Medulla oblongata (tissue), 1 donor: Measurements from ENCODE around the gene DPF3.

Experiments
- DNase-seq: peaks from one replicate; pipeline ENCODE4 v3.0.0-alpha.2; 2015; ENCODE audit errors: extremely low spot score

DPF3 gene

DNA sequence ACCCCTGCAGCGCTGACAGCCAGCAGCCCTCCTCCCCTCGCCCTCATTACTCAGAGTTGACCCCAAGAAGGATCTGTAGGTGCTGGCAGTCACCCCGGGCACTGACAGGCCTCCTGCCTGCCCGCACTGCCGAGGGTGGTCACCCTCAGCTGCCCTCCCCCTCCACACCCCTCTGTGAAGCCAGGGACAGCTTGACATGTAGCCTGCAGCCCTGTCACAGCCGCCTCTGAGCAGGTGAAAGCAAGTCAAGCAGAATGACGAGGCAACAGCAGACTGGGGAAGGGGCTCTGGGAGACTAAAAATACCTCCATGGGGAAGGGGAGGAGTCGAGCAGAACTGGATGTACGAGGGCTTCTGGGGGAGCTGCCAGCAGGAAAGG lies 178.1 kb downstream of the DPF3 start:
- DNase-seq: no peak

DNA sequence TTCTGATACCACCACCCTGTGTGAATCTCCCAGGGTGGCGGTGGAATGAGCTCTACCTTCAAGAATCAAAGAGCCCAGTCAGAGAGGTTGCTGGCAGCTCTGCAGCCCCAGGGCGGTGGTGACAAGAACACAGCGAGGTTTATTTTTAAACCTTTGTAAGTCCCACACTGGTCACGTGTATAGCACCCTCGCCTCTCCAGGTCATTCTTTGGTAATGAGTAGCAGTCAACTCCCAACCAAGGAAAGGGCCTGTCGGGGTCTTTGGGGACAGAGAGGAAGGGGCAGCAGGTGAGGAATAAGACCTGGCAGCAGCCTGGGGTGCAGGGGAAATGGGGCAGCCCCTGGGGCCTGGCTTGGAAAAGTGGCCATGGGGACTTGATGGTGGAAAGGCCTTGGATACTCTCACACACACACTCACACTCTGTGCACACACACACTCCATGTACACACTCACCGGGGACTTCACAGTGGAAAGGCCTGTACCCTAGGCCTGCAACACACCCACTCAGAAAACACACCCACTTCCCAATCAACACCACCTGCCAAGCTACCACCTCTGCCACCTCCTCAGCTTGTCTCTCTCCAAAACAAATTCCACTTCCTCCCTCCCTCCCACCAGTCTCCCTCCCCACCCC lies 178.6 kb downstream of the DPF3 start:
- peak; percentile 37 for DNase-seq

DNA sequence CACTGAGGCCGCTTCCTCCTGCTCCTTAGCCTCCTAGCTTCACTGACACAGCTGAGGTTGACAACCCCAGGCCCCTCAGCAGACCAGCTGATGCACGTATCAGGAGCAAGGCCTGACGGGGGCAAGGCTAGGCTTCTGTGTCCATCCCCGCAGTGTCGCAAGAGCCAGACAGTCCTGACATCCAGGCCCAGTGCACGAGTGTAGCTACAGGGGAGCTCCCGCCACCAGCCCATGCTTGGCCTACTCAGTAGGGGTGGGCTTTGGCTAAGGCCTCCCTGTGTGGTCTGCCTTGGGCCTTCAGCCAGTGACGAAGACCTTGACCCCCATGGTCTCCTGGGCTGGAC lies 179.1 kb downstream of the DPF3 start:
- DNase-seq: no peak

DNA sequence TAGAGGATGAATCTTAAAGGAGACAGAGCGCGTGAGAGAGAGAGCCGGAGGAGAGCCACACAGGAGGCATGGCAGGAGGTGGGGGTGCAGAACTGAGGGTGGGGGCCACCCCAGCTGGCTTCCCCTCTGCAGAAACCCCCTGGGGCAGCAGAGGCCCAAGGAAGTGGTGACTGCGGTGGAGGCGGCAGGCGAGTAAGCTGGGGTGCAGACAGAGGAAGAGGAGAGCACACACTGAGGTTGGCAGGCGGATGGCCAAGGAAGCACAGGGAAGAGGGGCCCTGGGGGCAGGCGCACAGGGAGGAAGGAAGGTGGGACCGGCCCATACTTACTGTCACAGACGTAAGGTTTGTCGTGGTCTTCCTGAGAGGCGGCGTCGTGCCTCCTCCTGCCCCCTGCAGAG lies 179.8 kb downstream of the DPF3 start:
- DNase-seq: no peak

DNA sequence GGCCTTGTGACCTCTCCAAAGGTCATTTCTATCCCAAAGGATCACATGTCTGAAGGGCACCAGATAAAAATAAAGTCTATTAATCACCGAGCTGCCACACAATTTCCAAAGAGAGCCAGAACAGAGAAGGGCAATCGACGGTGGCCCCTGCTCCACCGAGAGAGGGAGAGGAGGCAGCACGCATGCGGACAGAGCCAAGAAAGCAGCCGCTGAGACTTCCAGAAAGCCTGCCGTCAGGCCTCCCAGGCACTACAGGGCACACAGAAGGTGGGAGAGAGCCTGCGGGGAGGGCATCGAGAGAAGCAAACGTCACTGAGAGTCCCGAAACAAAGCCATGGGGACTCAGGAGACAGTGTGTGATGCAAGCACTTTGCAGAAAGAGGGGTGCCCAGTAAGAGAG lies 182.0 kb downstream of the DPF3 start:
- no peak for DNase-seq

DNA sequence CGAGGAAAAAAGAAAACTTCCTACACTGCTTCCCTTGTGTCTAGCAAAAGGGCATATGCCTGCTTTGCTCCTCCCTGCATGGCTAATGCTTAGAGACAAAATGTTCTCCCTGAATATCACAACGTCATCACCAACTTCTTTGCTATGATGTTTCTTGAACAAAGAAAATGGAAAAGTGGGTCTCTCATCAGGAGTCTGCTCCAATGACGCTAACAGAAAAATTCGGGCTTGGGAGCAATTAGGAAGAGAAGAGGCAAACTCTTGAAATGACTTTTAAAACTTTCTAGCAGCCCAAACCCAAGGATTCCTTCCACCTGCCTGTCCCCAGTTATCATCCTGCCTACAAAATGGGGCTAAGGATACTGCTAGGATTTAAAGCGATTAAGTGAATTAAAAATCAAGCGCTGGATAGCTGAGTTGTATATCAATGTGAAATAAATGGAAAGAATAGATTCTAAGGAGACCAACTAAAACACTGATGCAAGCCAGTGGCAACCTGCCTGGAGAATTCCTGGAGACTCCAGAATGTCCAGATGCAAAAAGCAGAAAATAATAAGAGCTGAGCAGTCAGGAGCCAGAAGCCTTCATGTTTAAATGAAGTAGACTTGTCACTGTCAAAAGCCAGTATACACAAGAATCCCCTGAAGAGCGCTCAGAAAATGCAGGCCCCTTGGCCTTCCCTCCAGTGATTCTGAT lies 183.8 kb downstream of the DPF3 start:
- peak; percentile 63 for DNase-seq

DNA sequence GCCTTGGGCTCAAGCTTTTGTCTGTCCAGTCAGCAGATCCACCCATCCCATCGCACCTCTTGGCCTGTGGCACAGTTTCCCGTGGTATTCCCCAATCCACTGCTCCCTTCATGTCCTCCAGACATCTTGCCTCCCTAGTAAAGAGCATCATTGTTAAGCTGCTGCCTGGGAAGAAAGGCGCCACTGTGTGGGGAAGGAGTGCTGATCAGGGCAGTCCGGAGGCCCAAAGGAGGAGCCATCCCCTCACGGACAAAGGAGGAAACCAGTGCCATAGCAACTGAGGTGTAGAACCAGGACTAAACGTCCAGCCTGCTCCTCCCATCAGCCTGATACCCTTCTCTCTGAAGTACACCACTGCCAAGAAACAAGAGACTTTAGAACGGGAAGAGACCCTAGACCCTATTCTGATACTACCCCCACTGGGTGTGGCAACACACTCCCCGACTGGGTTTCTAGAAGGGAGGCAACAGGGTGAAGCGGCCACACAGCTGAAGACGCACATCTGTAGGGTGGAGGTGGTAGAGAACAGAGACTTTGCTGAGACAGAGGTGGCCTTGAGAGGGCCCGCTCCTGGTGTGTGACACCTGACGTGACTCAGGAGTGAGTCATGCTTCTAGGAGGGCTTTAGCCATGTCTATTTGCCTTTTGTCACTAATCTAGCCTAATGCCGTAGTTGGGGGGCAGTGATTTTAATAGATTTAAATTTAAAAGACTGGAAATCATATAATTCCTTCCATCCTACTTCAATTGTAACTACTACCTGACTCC lies 185.0 kb downstream of the DPF3 start:
- DNase-seq: peak; percentile 88

DNA sequence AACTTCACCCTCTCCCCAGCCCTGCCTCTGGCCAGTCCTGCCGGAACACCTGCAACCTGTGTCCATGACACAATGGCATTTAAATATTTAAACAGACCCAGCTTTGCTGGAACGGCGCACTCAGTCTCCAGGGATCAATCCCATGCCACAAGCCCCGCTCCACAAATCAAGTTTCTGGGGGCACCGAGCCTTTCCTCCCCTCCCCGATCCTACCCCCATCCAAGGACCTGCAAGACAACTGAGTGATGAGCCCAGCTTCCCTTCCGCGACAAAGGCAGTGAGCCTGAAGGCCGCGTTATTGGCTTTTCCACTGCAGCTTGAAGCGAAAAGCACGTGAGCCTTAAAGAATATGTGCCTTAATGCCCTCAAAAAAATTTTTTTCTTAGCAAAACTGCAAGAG lies 185.7 kb downstream of the DPF3 start:
- DNase-seq: no peak

DNA sequence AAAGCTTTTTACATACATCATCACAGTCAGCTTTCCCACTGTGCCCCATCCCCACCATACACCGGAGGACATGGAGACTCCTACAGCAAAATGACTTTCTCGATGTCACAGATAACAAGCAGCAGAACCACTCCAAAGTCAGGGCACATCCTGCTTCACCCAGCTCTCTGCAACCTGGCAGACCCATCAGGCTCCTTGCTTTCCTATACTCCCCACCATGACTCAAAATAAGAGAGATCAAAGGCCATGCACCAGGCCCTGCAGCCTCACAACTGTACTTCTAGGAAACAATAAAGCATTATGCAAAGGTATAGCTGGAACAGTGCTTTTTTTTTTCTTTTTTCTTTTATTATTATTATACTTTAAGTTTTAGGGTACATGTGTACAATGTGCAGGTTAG lies 187.4 kb downstream of the DPF3 start:
- DNase-seq: no peak

DNA sequence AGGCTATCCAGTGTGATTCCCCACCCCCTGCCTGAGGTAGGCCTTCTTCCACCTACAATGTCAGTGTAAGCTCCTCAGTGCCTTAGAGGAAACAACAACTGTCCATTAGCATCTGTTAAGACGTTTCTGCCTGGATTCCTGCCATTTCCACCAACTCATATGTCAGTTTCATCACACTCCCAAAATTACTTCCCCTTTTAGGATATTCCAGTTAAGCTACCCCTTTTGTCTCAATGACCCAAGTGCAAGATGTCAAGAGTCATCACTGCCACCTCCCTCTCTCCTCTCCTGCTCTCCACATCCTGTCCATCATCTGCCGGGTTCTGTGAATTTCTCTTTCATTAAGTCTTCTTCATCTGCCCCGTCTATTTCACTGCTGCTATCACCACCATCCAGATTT lies 189.4 kb downstream of the DPF3 start:
- DNase-seq: no peak

DNA sequence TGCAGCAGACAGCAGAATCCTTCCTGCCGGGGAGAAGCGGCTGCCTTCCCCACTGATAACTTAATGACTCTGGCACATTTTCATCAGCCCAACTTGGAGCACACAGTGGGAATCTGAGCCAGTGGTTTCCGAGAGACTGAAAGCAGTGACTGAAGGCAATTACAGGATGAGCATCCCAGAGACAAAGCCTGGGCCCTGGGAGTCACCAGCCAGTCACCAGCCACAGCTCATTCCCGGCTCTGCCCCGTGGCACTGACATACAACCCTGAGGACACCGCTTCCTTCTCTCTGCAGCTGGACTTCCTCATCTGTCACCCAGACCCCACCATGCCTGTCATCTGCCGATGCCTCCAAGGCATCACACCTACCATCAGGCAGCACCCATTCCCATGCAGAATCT lies 192.3 kb downstream of the DPF3 start:
- peak; percentile 52 for DNase-seq

DNA sequence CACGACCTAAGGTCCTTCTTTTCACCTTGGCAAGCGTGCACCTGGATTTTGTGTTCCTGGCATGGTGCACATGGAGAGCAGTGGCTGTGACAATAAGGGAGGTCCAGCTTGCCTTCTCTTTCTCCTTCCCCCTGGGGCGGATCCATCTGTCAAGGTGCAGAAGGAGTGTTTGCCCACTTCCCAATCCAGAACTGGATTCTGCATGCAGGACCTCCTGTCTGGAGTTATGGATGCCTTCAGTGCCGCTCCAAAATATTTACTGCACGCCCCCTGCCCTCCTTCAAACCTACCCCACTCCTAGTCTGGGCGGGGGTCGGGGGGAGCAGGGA lies 192.7 kb downstream of the DPF3 start:
- no peak for DNase-seq

DNA sequence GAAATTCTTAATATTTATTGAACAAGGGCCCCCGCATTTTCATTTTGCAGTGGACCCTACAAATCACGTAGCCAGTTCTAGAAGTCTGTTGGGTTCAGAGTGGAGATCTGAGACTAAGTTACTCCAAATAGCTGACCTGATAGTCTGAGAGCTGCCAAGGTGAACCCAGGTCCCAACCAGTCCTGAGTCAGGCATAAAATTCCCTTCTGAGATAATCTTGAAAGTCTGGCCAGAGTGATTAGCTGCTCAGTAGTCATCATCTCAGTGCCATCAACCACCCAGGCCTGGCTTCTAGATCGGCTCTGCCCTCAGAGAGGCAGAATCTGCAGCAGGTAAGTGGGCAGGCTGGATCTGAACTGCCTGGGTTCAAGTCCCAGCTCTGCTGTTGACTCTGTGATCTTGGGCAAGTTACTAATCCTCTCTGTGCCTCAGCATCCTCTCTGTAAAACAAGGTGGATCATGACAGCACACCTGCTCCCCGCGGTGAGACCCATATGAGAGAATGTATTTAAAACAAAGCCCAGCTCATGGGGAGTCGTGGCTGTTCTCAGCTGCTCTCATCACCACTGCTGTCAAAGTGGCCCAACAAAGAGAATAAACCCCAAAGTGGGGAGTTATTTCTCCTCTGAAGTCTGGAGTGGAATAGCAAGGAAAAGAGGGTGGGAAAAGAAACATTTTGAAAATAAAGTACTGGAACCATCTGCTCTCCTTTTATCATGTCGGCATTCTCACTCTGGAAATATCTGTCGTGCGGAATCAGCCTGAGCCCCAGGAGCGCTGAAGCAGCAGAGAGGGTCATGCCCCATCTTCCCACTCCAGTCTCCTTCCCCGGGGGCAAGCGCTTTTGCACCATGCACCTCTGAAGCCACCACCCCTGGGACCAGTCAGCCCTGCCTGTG lies 193.3 kb downstream of the DPF3 start:
- no peak for DNase-seq

DNA sequence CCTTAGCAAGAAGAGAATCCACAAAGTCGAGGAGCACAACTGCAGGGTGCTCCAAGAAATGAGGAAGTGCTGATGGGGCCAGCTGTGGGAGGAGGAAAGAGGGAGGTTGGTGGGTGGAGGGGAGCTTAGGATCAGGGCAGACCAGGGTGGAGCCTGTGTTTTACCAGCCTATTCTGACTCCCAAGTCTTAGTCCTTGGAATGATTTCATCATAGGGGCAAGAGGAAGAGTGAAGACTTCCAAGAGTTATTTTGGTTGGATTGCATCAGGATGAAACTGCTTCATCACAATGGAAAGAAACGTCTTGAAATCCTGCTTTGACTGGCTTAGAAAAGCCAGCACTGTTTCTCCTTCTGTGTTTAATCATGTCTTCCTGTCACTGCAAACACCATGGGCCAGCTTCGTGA lies 194.0 kb downstream of the DPF3 start:
- DNase-seq: peak; percentile 44

DNA sequence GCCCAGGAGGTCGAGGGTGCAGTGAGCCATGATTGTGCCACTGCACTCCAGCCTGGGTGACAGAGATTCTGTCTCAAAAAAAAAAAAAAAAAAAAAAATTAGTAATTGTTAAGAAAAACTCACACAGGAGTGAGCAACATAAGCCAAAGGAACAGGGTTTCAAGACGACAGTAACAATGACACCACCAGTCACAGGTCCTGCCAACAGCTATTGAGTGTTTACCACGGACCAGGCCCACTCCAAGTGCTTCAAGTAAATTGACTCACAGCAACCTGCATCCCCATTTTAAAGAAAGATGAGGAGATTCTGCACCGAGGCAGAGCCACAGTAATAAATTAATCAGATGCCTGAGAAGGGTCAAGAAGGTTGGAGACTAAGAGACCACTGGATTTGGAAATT lies 194.5 kb downstream of the DPF3 start:
- no peak for DNase-seq

DNA sequence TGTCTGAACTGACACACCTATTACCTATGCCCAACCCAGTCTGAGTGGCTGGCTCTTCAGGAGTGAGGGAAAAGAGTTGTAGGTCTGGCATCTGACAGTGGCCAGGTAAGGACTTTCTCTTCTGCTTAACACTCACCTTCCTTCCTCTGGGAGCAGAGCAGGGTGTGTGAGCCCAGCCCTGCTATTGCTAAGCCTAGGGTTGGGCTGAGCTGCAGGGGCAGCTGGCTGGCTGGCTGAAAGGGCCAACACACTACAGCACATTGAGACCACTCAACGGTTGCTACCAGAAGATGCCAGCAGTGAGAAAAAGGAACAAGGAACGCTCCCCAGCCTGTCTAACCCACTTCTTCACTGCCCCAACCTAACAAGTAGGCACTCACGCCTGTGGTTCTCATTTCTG lies 201.2 kb downstream of the DPF3 start:
- DNase-seq: peak; percentile 40

DNA sequence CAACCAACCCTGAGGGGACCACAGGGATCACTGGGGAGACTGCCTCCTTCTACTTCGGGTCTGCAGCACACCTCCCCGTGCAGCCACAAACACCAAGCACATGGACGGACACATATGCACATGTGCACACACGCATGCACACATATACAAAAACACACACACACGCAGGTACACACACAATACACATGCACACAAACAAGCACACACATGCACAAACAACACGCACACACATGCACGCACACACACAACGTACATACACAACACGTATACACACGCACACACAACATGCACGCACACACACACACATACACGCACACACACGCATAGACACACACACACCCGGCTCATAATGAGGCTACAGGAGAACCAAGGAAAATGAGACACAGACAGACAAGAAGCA lies 203.6 kb downstream of the DPF3 start:
- DNase-seq: no peak

DNA sequence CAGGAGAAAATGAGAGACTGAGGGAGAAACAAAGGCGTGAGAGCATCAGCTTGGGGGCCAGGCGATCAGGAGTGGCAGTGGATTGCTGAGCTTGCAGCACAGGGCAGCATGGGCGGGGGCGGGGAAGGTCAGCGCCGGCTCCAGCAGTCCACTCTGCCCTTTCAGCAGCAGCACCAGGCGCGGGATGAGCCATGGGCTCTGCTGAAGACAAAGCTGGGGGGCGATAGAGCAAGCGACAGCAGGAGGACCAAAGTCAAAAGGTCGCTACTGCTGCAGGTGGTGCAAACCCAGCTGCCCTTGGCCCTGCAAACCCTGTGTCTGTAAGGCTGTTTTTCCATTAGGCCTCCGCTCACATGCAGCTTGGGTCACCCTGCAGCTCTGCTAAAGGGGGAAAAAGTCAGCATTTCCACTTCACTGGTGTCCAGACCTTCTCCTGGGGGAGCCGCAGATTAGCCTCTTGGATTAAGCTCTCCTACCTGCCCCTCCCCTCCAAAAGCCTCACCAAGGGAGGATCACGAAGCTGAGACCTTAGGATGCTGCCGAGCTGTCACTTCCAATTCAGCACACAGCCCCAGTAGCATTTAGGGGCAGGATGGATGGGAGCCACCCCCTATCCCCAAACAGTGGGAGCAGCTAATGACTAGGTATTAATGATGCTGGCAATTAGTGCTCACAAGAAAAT lies 204.8 kb downstream of the DPF3 start:
- DNase-seq: no peak

DNA sequence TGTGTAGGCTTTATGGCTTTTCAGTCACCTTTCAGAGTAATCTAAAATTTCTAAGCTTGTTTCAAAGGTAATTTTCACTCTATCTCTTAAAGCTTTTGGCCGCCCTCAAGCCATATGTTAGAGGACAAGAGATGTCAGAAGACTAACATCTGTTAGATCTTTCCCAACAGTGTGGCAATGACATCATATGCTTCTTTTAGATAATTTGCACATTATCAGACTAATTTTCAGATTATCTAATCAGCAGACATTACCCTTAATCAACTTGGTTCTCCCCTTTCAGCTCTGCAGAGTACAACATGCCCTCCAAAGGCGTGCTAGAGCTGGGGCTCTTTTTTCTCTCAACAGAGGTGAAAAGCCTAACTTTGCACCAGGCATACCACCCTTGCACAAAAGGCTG lies 207.1 kb downstream of the DPF3 start:
- no peak for DNase-seq

DNA sequence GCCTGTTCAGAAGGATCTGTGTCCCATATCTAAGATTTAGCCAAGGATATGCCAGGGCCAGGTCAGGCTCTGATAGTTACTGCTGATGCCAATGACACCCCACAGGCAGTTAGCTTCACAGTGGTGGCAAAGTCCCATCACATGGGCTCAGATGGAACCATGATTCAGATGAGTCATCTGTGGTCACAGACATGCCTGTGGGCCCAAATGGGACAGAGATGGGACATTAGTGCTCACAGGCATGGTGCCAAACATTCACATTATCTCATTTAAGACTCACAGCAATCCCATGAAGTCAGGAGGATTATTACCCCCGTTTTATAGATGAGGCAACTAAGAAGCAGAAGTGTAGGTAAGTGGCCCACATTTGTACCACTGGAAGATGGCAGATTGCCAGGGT lies 207.8 kb downstream of the DPF3 start:
- no peak for DNase-seq

DNA sequence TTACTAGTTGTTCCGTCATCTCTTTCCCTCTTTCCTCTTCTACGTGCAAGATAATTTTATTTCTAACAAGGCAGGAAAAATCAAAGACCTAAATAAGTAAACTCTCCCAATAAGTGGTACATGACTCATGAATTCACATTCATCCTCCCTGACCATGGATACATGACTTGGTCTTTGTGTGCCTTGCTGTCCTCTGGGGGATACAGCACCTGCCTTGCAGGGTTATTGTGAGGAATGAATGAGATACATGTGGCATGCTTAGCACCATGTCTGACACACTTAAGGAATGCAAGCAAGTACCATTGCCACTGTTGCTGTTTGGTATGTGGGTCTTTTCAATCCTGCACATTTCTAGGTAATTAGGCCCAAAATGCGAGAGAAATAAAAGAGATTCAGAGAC lies 208.4 kb downstream of the DPF3 start:
- no peak for DNase-seq

DNA sequence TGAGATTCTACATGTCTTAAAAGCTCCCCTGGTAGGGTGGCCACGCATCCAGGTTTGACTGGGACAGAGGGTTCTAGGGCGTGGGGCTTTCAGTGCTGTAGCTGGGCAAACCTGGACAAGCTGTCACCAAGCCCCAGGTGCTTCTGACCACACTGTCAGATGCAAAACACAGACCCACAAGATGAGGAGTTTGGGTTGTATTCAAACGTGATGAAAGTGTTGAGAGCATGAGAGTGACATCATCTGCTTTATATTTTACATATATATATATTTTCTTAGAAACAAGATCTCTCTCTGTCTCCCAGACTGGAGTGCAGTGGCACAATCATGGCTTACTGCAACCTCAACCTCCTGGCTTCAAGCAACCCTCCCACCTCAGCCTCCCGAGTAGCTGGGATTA lies 210.1 kb downstream of the DPF3 start:
- no peak for DNase-seq
